Measurements from ENCODE around the gene SSC5D.

Gene SSC5D

DNA sequence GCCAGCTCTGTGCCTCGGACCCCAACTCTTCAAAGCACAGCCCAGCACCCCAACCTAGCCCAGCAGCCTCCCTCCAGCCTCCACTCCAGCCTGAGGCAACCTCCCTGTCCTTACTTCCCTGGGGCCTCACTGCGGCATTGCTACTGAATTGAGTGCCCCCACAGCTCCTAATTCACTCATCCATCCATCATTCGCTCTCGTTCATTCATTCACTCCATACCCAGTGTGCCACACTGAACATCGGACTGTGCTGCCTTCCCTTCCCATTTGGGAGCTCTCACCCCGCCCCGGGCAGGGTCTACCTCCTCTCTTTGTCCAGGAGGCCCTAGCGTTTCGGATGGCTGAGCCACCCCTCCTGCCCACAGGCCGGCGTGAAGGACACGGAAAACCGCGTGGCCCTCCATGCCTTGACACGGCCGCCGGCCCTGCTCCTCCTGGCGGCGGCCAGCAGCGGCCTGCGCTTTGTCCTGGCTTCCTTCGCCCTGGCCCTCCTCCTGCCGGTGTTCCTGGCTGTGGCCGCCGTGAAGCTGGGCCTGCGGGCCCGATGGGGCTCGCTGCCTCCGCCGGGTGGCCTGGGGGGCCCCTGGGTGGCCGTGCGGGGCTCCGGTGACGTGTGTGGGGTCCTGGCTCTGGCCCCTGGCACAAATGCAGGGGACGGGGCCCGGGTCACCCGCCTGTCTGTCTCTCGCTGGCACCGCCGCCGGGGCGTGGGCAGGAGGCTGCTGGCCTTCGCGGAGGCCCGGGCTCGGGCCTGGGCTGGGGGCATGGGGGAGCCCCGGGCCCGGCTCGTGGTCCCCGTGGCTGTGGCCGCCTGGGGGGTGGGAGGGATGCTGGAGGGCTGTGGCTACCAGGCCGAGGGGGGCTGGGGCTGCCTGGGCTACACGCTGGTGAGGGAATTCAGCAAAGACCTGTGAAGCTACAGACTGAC, 1.9 kb upstream of the SSC5D start:
- peak; percentile 51 for DNase-seq (ENCODE audit: low spot score)
- no peak for TF ChIP-seq CTCF (IDR thresholded peaks at IDR 0.05; ENCODE audit: extremely low read depth, missing control alignments)

GRCh38 chr19:55486971-55487923, 989 bp upstream of the SSC5D start:
- peak; percentile 49 for DNase-seq (ENCODE audit: low spot score)
- no peak for TF ChIP-seq CTCF (IDR thresholded peaks at IDR 0.05; ENCODE audit: extremely low read depth, missing control alignments)

DNA sequence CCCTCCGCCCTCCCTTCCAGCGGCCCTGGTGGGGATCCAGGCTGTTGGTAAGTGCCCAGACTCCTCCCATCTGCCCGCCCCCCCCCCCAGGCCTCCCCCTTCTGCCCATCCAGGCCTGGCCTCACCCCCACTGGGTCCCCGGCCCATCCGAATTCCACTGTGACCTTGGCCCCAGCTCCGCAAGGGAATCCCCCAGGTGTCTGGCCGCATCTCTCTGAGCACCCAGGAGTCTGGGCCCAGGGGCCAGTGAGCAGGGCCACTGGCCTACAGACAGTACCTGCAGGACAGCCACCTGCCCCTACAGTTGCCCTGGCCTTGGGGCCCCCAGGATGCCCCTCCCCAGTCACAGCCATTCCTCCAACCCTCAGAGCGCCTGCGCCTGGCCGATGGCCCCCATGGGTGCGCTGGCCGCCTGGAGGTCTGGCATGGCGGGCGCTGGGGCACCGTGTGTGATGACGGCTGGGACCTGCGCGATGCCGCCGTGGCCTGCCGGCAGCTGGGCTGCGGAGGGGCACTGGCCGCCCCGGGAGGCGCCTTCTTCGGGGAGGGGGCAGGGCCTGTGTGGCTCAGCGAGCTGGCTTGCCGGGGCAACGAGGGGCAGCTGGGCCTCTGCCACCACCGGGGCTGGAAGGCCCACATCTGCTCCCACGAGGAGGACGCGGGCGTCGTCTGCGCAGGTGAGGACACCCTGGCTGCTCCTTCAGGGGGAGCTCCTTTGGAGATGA, 912 bp downstream of the SSC5D start:
- no peak for TF ChIP-seq CTCF (IDR thresholded peaks at IDR 0.05; ENCODE audit: extremely low read depth, missing control alignments)
- no peak for DNase-seq (ENCODE audit: low spot score)

- no peak for TF ChIP-seq CTCF (IDR thresholded peaks at IDR 0.05; ENCODE audit: extremely low read depth, missing control alignments)
- DNase-seq (ENCODE audit: low spot score), result peak; percentile 35
Measured at GRCh38 chr19:55489711-55490477, 1.7 kb downstream of the SSC5D start.

GRCh38 chr19:55490478-55491432, 2.5 kb downstream of the SSC5D start:
- TF ChIP-seq CTCF (IDR thresholded peaks at IDR 0.05; ENCODE audit: extremely low read depth, missing control alignments), result no peak
- no peak for DNase-seq (ENCODE audit: low spot score)

All from GM20000 (cell line).